Mucosa of rectum (tissue), 2 donors: Measurements from ENCODE around the gene TBC1D19.
"Not testable (repeated sequence)": the region's sequence is repeated elsewhere in the genome, so short reads cannot be mapped to it uniquely, and the experiment has no call there.

Experiments
- H3K27ac ChIP-seq, 2 donors: one replicate each; pipeline ENCODE4 v1.7.0; 2013; ENCODE audit warnings: inconsistent platforms in 2 of 2, low read depth in 2 of 2, low read length in 2 of 2
- H3K27me3 ChIP-seq, 2 donors: one replicate each; pipeline ENCODE4 v1.7.0; 2013; ENCODE audit warnings: low read length in 2 of 2; ENCODE audit not compliant: control insufficient read depth in 2 of 2, insufficient read depth in 2 of 2
- H3K36me3 ChIP-seq, 2 donors: one replicate each; pipeline ENCODE4 v1.7.0; 2013; ENCODE audit warnings: low read length in 2 of 2; ENCODE audit not compliant: control insufficient read depth in 2 of 2, insufficient read depth in 2 of 2
- H3K4me1 ChIP-seq, 2 donors: one replicate each; pipeline ENCODE4 v1.7.0; 2013; ENCODE audit warnings: low read length in 2 of 2, mild to moderate bottlenecking in 1 of 2; ENCODE audit not compliant: control insufficient read depth in 2 of 2, insufficient read depth in 2 of 2
- H3K4me3 ChIP-seq, 2 donors: one replicate each; pipeline ENCODE4 v1.7.0; 2013; ENCODE audit warnings: low read length in 2 of 2
- H3K9ac ChIP-seq, 2 donors: one replicate each; pipeline ENCODE4 v1.7.0; 2013; ENCODE audit warnings: low read length in 2 of 2, low read depth in 1 of 2, mild to moderate bottlenecking in 1 of 2
- H3K9me3 ChIP-seq, 2 donors: one replicate each; pipeline ENCODE4 v1.7.0; 2013; ENCODE audit warnings: low read length in 2 of 2; ENCODE audit not compliant: control insufficient read depth in 2 of 2
- donor health status: healthy.
- donor health status: Normal muscosa, but diverticular disease.

TBC1D19 gene

GRCh38 chr4:26574563-26574962 is 9.3 kb upstream of the TBC1D19 start:
- H3K36me3 ChIP-seq = no peaks in the 10 kb centered on the region
- no peaks in the 10 kb centered on the region for H3K9me3 ChIP-seq
- H3K4me3 ChIP-seq = no peak overlapping the region
- no peaks in the 10 kb centered on the region for H3K27me3 ChIP-seq
- H3K27ac ChIP-seq = no peak overlapping the region
- H3K4me1 ChIP-seq = no peaks in the 10 kb centered on the region
- H3K9ac ChIP-seq = no peak overlapping the region

DNA sequence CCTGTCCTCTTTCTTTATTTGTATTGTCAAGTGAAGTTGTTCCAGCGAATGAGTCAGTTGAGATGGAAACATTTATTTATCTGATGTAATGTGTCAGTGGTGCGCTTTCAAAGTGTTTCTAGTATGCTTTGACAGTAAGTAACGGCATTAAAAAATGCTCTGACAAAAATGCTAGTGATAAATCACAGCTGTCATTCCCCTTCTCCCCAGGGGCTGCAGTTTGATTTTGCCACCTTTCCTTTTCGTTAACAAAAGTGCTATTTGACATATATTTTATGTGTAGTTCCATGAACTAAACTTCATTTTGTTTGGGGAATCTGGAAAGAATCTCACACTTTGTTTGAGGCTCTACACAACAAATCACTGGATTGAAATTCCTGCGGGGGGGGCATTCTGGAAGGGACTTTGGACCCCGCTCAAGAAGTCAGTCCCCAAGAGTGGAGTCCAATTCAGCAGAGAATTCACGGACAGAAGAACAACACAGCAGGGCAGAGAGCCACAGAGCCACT is 7.6 kb upstream of the TBC1D19 start:
- H3K9ac ChIP-seq = no peak overlapping the region

GRCh38 chr4:26577066-26577465 is 6.8 kb upstream of the TBC1D19 start:
- H3K4me3 ChIP-seq = no peak overlapping the region
- H3K9ac ChIP-seq = no peak overlapping the region
- no peak overlapping the region for H3K27ac ChIP-seq
- no peaks in the 10 kb centered on the region for H3K27me3 ChIP-seq
- H3K9me3 ChIP-seq = no peaks in the 10 kb centered on the region
- no peaks in the 10 kb centered on the region for H3K4me1 ChIP-seq
- H3K36me3 ChIP-seq = no peaks in the 10 kb centered on the region

More for the DNA sequence above, 7.6 kb upstream of the TBC1D19 start:
- Histone ChIP-seq H3K36me3 (no peaks in the 10 kb centered on the region), H3K9me3 (no peaks in the 10 kb centered on the region), H3K4me1 (no peaks in the 10 kb centered on the region), H3K27me3 (no peaks in the 10 kb centered on the region), H3K27ac (no peak overlapping the region), H3K4me3 (no peak overlapping the region)

GRCh38 chr4:26579169-26579568 is 4.7 kb upstream of the TBC1D19 start:
- no peaks in the 10 kb centered on the region for H3K9me3 ChIP-seq
- H3K27ac ChIP-seq = no peak overlapping the region
- no peak overlapping the region for H3K4me3 ChIP-seq
- no peaks in the 10 kb centered on the region for H3K27me3 ChIP-seq
- H3K4me1 ChIP-seq = peaks cover 0 to 3% of the 10 kb centered on the region in 2 donors
- H3K9ac ChIP-seq = no peak overlapping the region
- no peaks in the 10 kb centered on the region for H3K36me3 ChIP-seq

- not testable (repeated sequence) for H3K27me3 ChIP-seq, H3K9ac ChIP-seq, H3K9me3 ChIP-seq, H3K27ac ChIP-seq, H3K4me1 ChIP-seq, H3K4me3 ChIP-seq, H3K36me3 ChIP-seq
These were observed 2.5 kb upstream of the TBC1D19 start for GRCh38 chr4:26581341-26581740.

GRCh38 chr4:26583538-26583864 is 383 bp upstream of the TBC1D19 start:
- Histone ChIP-seq H3K27ac (peak overlapping the region; percentile 65 to 68), H3K4me3 (peak overlapping the region; percentile 82 to 88), H3K4me1 (peaks cover 0 to 5% of the 10 kb centered on the region in 2 donors), H3K36me3 (no peaks in the 10 kb centered on the region), H3K9me3 (no peaks in the 10 kb centered on the region), H3K9ac (peak overlapping the region; percentile 64 to 69), H3K27me3 (no peaks in the 10 kb centered on the region)

DNA sequence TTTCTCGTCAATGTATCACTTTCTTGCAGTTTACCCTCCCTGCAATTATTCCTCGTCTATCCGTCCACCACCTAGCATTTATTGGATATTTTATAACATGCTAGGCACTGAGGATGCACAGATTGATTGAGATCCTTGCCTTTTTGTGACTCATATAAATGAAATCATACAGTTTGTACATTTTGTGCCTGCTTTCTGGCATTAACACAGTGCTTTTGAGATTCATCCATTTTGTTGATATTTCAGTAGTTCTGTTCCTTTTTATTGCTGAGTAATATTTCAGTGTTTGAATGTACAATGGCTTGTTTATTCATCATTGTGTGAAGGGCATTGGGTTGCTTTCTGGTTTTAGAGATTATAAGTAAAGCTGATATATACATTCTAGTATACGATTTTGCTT is 841 bp downstream of the TBC1D19 start:
- Histone ChIP-seq H3K27me3 (no peaks in the 10 kb centered on the region), H3K9me3 (no peaks in the 10 kb centered on the region), H3K4me3 (peak overlapping the region; percentile 82 to 88), H3K9ac (peak overlapping the region in 1 of 2 donors; percentile 69), H3K36me3 (no peaks in the 10 kb centered on the region), H3K27ac (no peak overlapping the region), H3K4me1 (peaks cover 0 to 5% of the 10 kb centered on the region in 2 donors)

- Histone ChIP-seq H3K27ac (no peak overlapping the region), H3K4me3 (no peak overlapping the region), H3K9me3 (no peaks in the 10 kb centered on the region), H3K36me3 (no peaks in the 10 kb centered on the region), H3K9ac (no peak overlapping the region), H3K27me3 (no peaks in the 10 kb centered on the region), H3K4me1 (no peaks in the 10 kb centered on the region)
These were observed 5.8 kb downstream of the TBC1D19 start for GRCh38 chr4:26589705-26590104.

DNA sequence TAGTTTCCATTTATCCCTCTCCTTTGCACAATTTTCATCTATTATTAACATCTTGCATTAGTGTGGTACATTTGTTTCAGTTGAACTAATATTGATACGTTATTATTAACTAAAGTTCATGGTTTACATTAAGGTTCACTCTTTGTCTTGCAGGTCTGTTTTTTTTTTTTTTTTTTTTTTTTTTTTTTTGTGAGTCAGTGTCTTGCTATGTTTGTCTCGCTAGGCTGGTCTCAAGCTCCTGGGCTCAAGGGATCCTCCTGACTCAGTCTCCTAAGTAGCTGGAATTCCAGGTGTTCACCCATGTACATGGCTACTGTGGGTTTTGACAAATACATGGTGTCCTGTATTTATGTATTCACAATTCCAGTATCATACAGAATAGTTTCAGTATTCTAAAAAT is 6.8 kb downstream of the TBC1D19 start:
- Histone ChIP-seq H3K4me1 (no peaks in the 10 kb centered on the region), H3K9me3 (no peaks in the 10 kb centered on the region), H3K27me3 (no peaks in the 10 kb centered on the region), H3K9ac (no peak overlapping the region), H3K27ac (no peak overlapping the region), H3K4me3 (no peak overlapping the region), H3K36me3 (no peaks in the 10 kb centered on the region)

DNA sequence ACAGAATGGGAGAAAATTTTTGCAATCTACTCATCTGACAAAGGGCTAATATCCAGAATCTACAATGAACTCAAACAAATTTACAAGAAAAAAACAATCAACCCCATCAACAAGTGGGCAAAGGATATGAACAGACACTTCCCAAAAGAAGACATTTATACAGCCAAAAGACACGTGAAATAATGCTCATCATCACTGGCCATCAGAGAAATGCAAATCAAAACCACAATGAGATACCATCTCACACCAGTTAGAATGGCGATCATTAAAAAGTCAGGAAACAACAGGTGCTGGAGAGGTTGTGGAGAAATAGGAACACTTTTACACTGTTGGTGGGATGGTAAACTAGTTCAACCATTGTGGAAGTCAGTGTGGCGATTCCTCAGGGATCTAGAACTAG is 9.7 kb downstream of the TBC1D19 start:
- H3K9me3 ChIP-seq, H3K4me1 ChIP-seq, H3K4me3 ChIP-seq, H3K9ac ChIP-seq, H3K27ac ChIP-seq, H3K27me3 ChIP-seq, H3K36me3 ChIP-seq: not testable (repeated sequence)

- Histone ChIP-seq H3K9me3 (no peaks in the 10 kb centered on the region), H3K27me3 (no peaks in the 10 kb centered on the region), H3K27ac (no peak overlapping the region), H3K4me1 (no peaks in the 10 kb centered on the region), H3K36me3 (no peaks in the 10 kb centered on the region), H3K4me3 (no peak overlapping the region), H3K9ac (no peak overlapping the region)
These were observed 10.5 kb downstream of the TBC1D19 start for GRCh38 chr4:26594371-26594770.
